ENCODE measurements around the gene VN1R4. TPM values are rescaled to one million over a fixed set of nuclear protein-coding genes. Genes with fewer than 3 reads are reported as not detected.
"Not testable (repeated sequence)": the region's sequence is repeated elsewhere in the genome, so short reads cannot be mapped to it uniquely, and the experiment has no call there.

VN1R4 gene
- total RNA-seq, result not detected in 2 replicates

GRCh38 chr19:53267623-53268022 lies at the start of gene VN1R4:
TSS of gene VN1R4 (minus strand) at chr19:53267723. CDS start at chr19:53267665, 58 bp downstream.
- not testable (repeated sequence) for H3K27me3 ChIP-seq (ENCODE audit: control insufficient read depth, insufficient read depth, low read length); DNase-seq (ENCODE audit: low read depth); H3K4me3 ChIP-seq (ENCODE audit: low read depth, low read length); H3K36me3 ChIP-seq (ENCODE audit: control insufficient read depth, insufficient read depth, low read length); FAIRE-seq

- no peak overlapping the region for H3K4me3 ChIP-seq (ENCODE audit: low read depth, low read length)
- DNase-seq (ENCODE audit: low read depth), result no peak
- H3K36me3 ChIP-seq (ENCODE audit: control insufficient read depth, insufficient read depth, low read length), result no peaks in the 10 kb centered on the region
- no peaks in the 10 kb centered on the region for H3K27me3 ChIP-seq (ENCODE audit: control insufficient read depth, insufficient read depth, low read length)
- no peak for FAIRE-seq
- TF ChIP-seq CTCF (IDR thresholded peaks at IDR 0.05; ENCODE audit: insufficient read depth, low read length, severe bottlenecking), result no peak
Measured at GRCh38 chr19:53311897-53312296, 44.4 kb upstream of the VN1R4 start.

GRCh38 chr19:53311044-53311443 lies 43.5 kb upstream of the VN1R4 start:
- H3K27me3 ChIP-seq (ENCODE audit: control insufficient read depth, insufficient read depth, low read length), result no peaks in the 10 kb centered on the region
- no peak for DNase-seq (ENCODE audit: low read depth)
- TF ChIP-seq CTCF (IDR thresholded peaks at IDR 0.05; ENCODE audit: insufficient read depth, low read length, severe bottlenecking), result no peak
- no peak for FAIRE-seq
- H3K36me3 ChIP-seq (ENCODE audit: control insufficient read depth, insufficient read depth, low read length), result no peaks in the 10 kb centered on the region
- no peak overlapping the region for H3K4me3 ChIP-seq (ENCODE audit: low read depth, low read length)

- Histone ChIP-seq H3K36me3 (ENCODE audit: control insufficient read depth, insufficient read depth, low read length) (no peaks in the 10 kb centered on the region), H3K4me3 (ENCODE audit: low read depth, low read length) (no peak overlapping the region), H3K27me3 (ENCODE audit: control insufficient read depth, insufficient read depth, low read length) (no peaks in the 10 kb centered on the region)
- peak; percentile 29 for TF ChIP-seq CTCF (IDR thresholded peaks at IDR 0.05; ENCODE audit: insufficient read depth, low read length, severe bottlenecking)
- DNase-seq (ENCODE audit: low read depth), result no peak
- no peak for FAIRE-seq
Measured at GRCh38 chr19:53308339-53308811, 40.9 kb upstream of the VN1R4 start.

- H3K36me3 ChIP-seq (ENCODE audit: control insufficient read depth, insufficient read depth, low read length); H3K4me3 ChIP-seq (ENCODE audit: low read depth, low read length); DNase-seq (ENCODE audit: low read depth); H3K27me3 ChIP-seq (ENCODE audit: control insufficient read depth, insufficient read depth, low read length); FAIRE-seq: not testable (repeated sequence)
Measured at GRCh38 chr19:53301341-53301740, 33.8 kb upstream of the VN1R4 start.

- H3K36me3 ChIP-seq (ENCODE audit: control insufficient read depth, insufficient read depth, low read length), result no peaks in the 10 kb centered on the region
Measured at GRCh38 chr19:53294786-53295441, 27.4 kb upstream of the VN1R4 start.

More at GRCh38 chr19:53294786-53295441, 27.4 kb upstream of the VN1R4 start:
- DNase-seq (ENCODE audit: low read depth) (no peak), FAIRE-seq (no peak)
- H3K4me3 ChIP-seq (ENCODE audit: low read depth, low read length), result no peak overlapping the region
- no peaks in the 10 kb centered on the region for H3K27me3 ChIP-seq (ENCODE audit: control insufficient read depth, insufficient read depth, low read length)
- TF ChIP-seq CTCF (IDR thresholded peaks at IDR 0.05; ENCODE audit: insufficient read depth, low read length, severe bottlenecking), result no peak

Measured in bronchial epithelial cell (primary cell).